ENCODE results near the gene MYL10. TPM values are rescaled to one million over a fixed set of nuclear protein-coding genes. Genes with fewer than 3 reads are reported as not detected.

MYL10 gene
- total RNA-seq, 1 experiment from 2014 or later: not detected

GRCh38 chr7:101676956-101677355 is 47.9 kb upstream of the MYL10 start:
- no peak for TF ChIP-seq CTCF (IDR thresholded peaks at IDR 0.05; ENCODE audit: unreplicated experiment)
- Mint-ChIP-seq H3K4me1 (ENCODE audit: low read depth, unreplicated experiment) (peaks cover 28% of the 10 kb centered on the region), H3K4me3 (ENCODE audit: low read depth, unreplicated experiment) (no peak overlapping the region), H3K27ac (ENCODE audit: unreplicated experiment) (no peak overlapping the region), H3K36me3 (ENCODE audit: insufficient read depth, unreplicated experiment) (peaks cover 5% of the 10 kb centered on the region), H3K9me3 (ENCODE audit: low read depth, unreplicated experiment) (no peaks in the 10 kb centered on the region), H3K27me3 (ENCODE audit: unreplicated experiment) (no peaks in the 10 kb centered on the region)
- BruUV-seq (replicated peaks): no TSS peak
- CTCF ChIA-PET: no interaction called here
- intact Hi-C loops (cut with micrococcal nuclease; ENCODE audit: unreplicated experiment): no loop called here
- DNase-seq: no peak

GRCh38 chr7:101676062-101676598 is 47.0 kb upstream of the MYL10 start:
- no peak overlapping the region for H3K27ac Mint-ChIP-seq (ENCODE audit: unreplicated experiment)
- no peak overlapping the region for H3K4me3 Mint-ChIP-seq (ENCODE audit: low read depth, unreplicated experiment)
- TF ChIP-seq CTCF (IDR thresholded peaks at IDR 0.05; ENCODE audit: unreplicated experiment): no peak
- no peak for DNase-seq
- intact Hi-C loops (cut with micrococcal nuclease; ENCODE audit: unreplicated experiment): no loop called here
- no peaks in the 10 kb centered on the region for H3K27me3 Mint-ChIP-seq (ENCODE audit: unreplicated experiment)
- H3K9me3 Mint-ChIP-seq (ENCODE audit: low read depth, unreplicated experiment): no peaks in the 10 kb centered on the region
- H3K4me1 Mint-ChIP-seq (ENCODE audit: low read depth, unreplicated experiment): peaks cover 19% of the 10 kb centered on the region
- CTCF ChIA-PET: no interaction called here
- BruUV-seq (replicated peaks): no TSS peak
- H3K36me3 Mint-ChIP-seq (ENCODE audit: insufficient read depth, unreplicated experiment): peaks cover 4% of the 10 kb centered on the region

- no TSS peak for BruUV-seq (replicated peaks)
- CTCF ChIA-PET: no interaction called here
- no peaks in the 10 kb centered on the region for H3K36me3 Mint-ChIP-seq (ENCODE audit: insufficient read depth, unreplicated experiment)
- H3K4me3 Mint-ChIP-seq (ENCODE audit: low read depth, unreplicated experiment): no peak overlapping the region
- H3K27me3 Mint-ChIP-seq (ENCODE audit: unreplicated experiment): no peaks in the 10 kb centered on the region
- peaks cover 13% of the 10 kb centered on the region for H3K4me1 Mint-ChIP-seq (ENCODE audit: low read depth, unreplicated experiment)
- intact Hi-C loops (cut with micrococcal nuclease; ENCODE audit: unreplicated experiment): no loop called here
- TF ChIP-seq CTCF (IDR thresholded peaks at IDR 0.05; ENCODE audit: unreplicated experiment): no peak
- H3K9me3 Mint-ChIP-seq (ENCODE audit: low read depth, unreplicated experiment): no peaks in the 10 kb centered on the region
- DNase-seq: no peak
- no peak overlapping the region for H3K27ac Mint-ChIP-seq (ENCODE audit: unreplicated experiment)
Measured at GRCh38 chr7:101674439-101674838, 45.3 kb upstream of the MYL10 start.

GRCh38 chr7:101673951-101674350 is 44.9 kb upstream of the MYL10 start:
- Mint-ChIP-seq H3K27me3 (ENCODE audit: unreplicated experiment) (peaks cover 3% of the 10 kb centered on the region), H3K36me3 (ENCODE audit: insufficient read depth, unreplicated experiment) (no peaks in the 10 kb centered on the region), H3K4me1 (ENCODE audit: low read depth, unreplicated experiment) (peaks cover 13% of the 10 kb centered on the region), H3K4me3 (ENCODE audit: low read depth, unreplicated experiment) (no peak overlapping the region), H3K9me3 (ENCODE audit: low read depth, unreplicated experiment) (no peaks in the 10 kb centered on the region), H3K27ac (ENCODE audit: unreplicated experiment) (no peak overlapping the region)
- CTCF ChIA-PET: interaction anchor here (0.6 kb wide), 1 partner anchor 135 kb away, joined by 4 read pairs; no protein-coding TSS in a partner anchor
- DNase-seq: no peak
- no peak for TF ChIP-seq CTCF (IDR thresholded peaks at IDR 0.05; ENCODE audit: unreplicated experiment)
- no TSS peak for BruUV-seq (replicated peaks)
- intact Hi-C loops (cut with micrococcal nuclease; ENCODE audit: unreplicated experiment): no loop called here
